ENCODE results near the gene AXL.

The AXL gene

GRCh38 chr19:41194157-41194552 lies 24.9 kb upstream of the AXL start:
- Histone ChIP-seq H3K4me3 (ENCODE audit: low read depth in 1 of 2, low read length in 2 of 2) (no peak overlapping the region), H3K4me1 (ENCODE audit: insufficient read depth, low read length) (peaks cover 4% of the 10 kb centered on the region; the same call in 1 of the 2 replicates), H2AFZ (ENCODE audit: low read depth, low read length) (no peak overlapping the region), H3K4me2 (ENCODE audit: insufficient read depth, low read length) (no peak overlapping the region), H3K36me3 (ENCODE audit: insufficient read depth, low read length) (no peaks in the 10 kb centered on the region), H3K9ac (ENCODE audit: low read depth, low read length) (no peak overlapping the region), H4K20me1 (ENCODE audit: insufficient read depth, low read length) (no peaks in the 10 kb centered on the region), H3K9me3 (ENCODE audit: insufficient read depth, low read length, severe bottlenecking) (no peaks in the 10 kb centered on the region), H3K27me3 (ENCODE audit: insufficient read depth, low read length, poor library complexity) (no peaks in the 10 kb centered on the region), H3K27ac (ENCODE audit: low read length) (no peak overlapping the region), H3K79me2 (ENCODE audit: insufficient read depth, low read length) (no peaks in the 10 kb centered on the region)
- no peak for TF ChIP-seq EZH2 (IDR thresholded peaks at IDR 0.05; ENCODE audit: borderline replicate concordance, low read depth, low read length, severe bottlenecking)
- no peak for TF ChIP-seq CTCF (IDR thresholded peaks at IDR 0.05; ENCODE audit: borderline replicate concordance, extremely low read depth, low read length, poor library complexity, severe bottlenecking)
- DNase-seq, result peak; percentile 17
- no peak for ATAC-seq (ENCODE audit: insufficient read depth, low read depth)

- Histone ChIP-seq H2AFZ (ENCODE audit: low read depth, low read length) (no peak overlapping the region), H3K9ac (ENCODE audit: low read depth, low read length) (no peak overlapping the region), H3K27me3 (ENCODE audit: insufficient read depth, low read length, poor library complexity) (no peaks in the 10 kb centered on the region), H3K4me1 (ENCODE audit: insufficient read depth, low read length) (peaks cover 4% of the 10 kb centered on the region; the same call in 1 of the 2 replicates), H4K20me1 (ENCODE audit: insufficient read depth, low read length) (no peaks in the 10 kb centered on the region), H3K27ac (ENCODE audit: low read length) (no peak overlapping the region), H3K36me3 (ENCODE audit: insufficient read depth, low read length) (no peaks in the 10 kb centered on the region), H3K4me2 (ENCODE audit: insufficient read depth, low read length) (no peak overlapping the region), H3K4me3 (ENCODE audit: low read depth in 1 of 2, low read length in 2 of 2) (no peak overlapping the region), H3K9me3 (ENCODE audit: insufficient read depth, low read length, severe bottlenecking) (no peaks in the 10 kb centered on the region), H3K79me2 (ENCODE audit: insufficient read depth, low read length) (no peaks in the 10 kb centered on the region)
- no peak for TF ChIP-seq EZH2 (IDR thresholded peaks at IDR 0.05; ENCODE audit: borderline replicate concordance, low read depth, low read length, severe bottlenecking)
- no peak for TF ChIP-seq CTCF (IDR thresholded peaks at IDR 0.05; ENCODE audit: borderline replicate concordance, extremely low read depth, low read length, poor library complexity, severe bottlenecking)
- DNase-seq (no peak), ATAC-seq (ENCODE audit: insufficient read depth, low read depth) (no peak)
Measured at GRCh38 chr19:41195675-41196497, 23.1 kb upstream of the AXL start.

- H3K27ac ChIP-seq (ENCODE audit: low read length), result no peak overlapping the region
- H3K9ac ChIP-seq (ENCODE audit: low read depth, low read length), result no peak overlapping the region
- H3K79me2 ChIP-seq (ENCODE audit: insufficient read depth, low read length), result no peaks in the 10 kb centered on the region
- no peak for TF ChIP-seq EZH2 (IDR thresholded peaks at IDR 0.05; ENCODE audit: borderline replicate concordance, low read depth, low read length, severe bottlenecking)
- no peaks in the 10 kb centered on the region for H4K20me1 ChIP-seq (ENCODE audit: insufficient read depth, low read length)
- H3K4me3 ChIP-seq (ENCODE audit: low read depth in 1 of 2, low read length in 2 of 2), result no peak overlapping the region
- H3K9me3 ChIP-seq (ENCODE audit: insufficient read depth, low read length, severe bottlenecking), result no peaks in the 10 kb centered on the region
- H3K4me2 ChIP-seq (ENCODE audit: insufficient read depth, low read length), result no peak overlapping the region
- DNase-seq, result no peak
- H3K27me3 ChIP-seq (ENCODE audit: insufficient read depth, low read length, poor library complexity), result no peaks in the 10 kb centered on the region
- H3K36me3 ChIP-seq (ENCODE audit: insufficient read depth, low read length), result no peaks in the 10 kb centered on the region
- no peak overlapping the region for H2AFZ ChIP-seq (ENCODE audit: low read depth, low read length)
- peaks cover 4% of the 10 kb centered on the region; the same call in 1 of the 2 replicates for H3K4me1 ChIP-seq (ENCODE audit: insufficient read depth, low read length)
- no peak for ATAC-seq (ENCODE audit: insufficient read depth, low read depth)
Measured at GRCh38 chr19:41198559-41198958, 20.5 kb upstream of the AXL start.

GRCh38 chr19:41203371-41203770 lies 15.7 kb upstream of the AXL start:
- Histone ChIP-seq H3K4me3 (ENCODE audit: low read depth in 1 of 2, low read length in 2 of 2) (no peak overlapping the region), H3K4me2 (ENCODE audit: insufficient read depth, low read length) (no peak overlapping the region), H4K20me1 (ENCODE audit: insufficient read depth, low read length) (no peaks in the 10 kb centered on the region), H2AFZ (ENCODE audit: low read depth, low read length) (no peak overlapping the region), H3K27me3 (ENCODE audit: insufficient read depth, low read length, poor library complexity) (no peaks in the 10 kb centered on the region), H3K9me3 (ENCODE audit: insufficient read depth, low read length, severe bottlenecking) (no peaks in the 10 kb centered on the region), H3K9ac (ENCODE audit: low read depth, low read length) (no peak overlapping the region), H3K27ac (ENCODE audit: low read length) (no peak overlapping the region), H3K79me2 (ENCODE audit: insufficient read depth, low read length) (no peaks in the 10 kb centered on the region), H3K4me1 (ENCODE audit: insufficient read depth, low read length) (no peaks in the 10 kb centered on the region), H3K36me3 (ENCODE audit: insufficient read depth, low read length) (no peaks in the 10 kb centered on the region)
- ATAC-seq (ENCODE audit: insufficient read depth, low read depth), result no peak
- TF ChIP-seq CTCF (IDR thresholded peaks at IDR 0.05; ENCODE audit: borderline replicate concordance, extremely low read depth, low read length, poor library complexity, severe bottlenecking) (no peak), EZH2 (IDR thresholded peaks at IDR 0.05; ENCODE audit: borderline replicate concordance, low read depth, low read length, severe bottlenecking) (no peak)
- no peak for DNase-seq
